ENCODE results near the gene OR1G1.
A peak's percentile ranks its signal among the peaks of the same experiment; 100 is the strongest.
"Not testable (repeated sequence)": the region's sequence is repeated elsewhere in the genome, so short reads cannot be mapped to it uniquely, and the experiment has no call there.

OR1G1 gene
- 0 to 0.06 (median 0) reads per million in 18 experiments for total RNA-seq

GRCh38 chr17:3127451-3127850 lies at the start of gene OR1G1:
Gene OR1G1 (minus strand): TSS chr17:3127551. CDS start chr17:3127551, 0 bp downstream.
- no peak for DNase-seq

- DNase-seq: peak; percentile 47 to 78
Observed at GRCh38 chr17:3167574-3167973, 40.2 kb upstream of the OR1G1 start.

GRCh38 chr17:3157218-3157617 lies 29.9 kb upstream of the OR1G1 start:
- peak in 1 of 2 donors; percentile 65 for DNase-seq

GRCh38 chr17:3137494-3137893 lies 10.1 kb upstream of the OR1G1 start:
- DNase-seq: not testable (repeated sequence)

- no peak for DNase-seq
Observed at GRCh38 chr17:3104322-3104721, 23.0 kb downstream of the OR1G1 start, which contains the start of gene OR1D2. Gene OR1D2 (minus strand): TSS chr17:3104422. CDS start chr17:3092996, 11,426 bp downstream.
